Prostate gland (tissue), 1 donor: ENCODE results near the gene RSL1D1.

Source experiments
- POLR2A ChIP-seq: fragments of 450-650 bp; IDR thresholded peaks from one replicate; pipeline ENCODE4 v1.6.1; 2016; ENCODE audit warnings: antibody characterized with exemption, mild to moderate bottlenecking
- POLR2AphosphoS5 ChIP-seq: sonication (generic); formaldehyde crosslinking; IDR thresholded peaks from one replicate; pipeline ENCODE4 v1.6.1; 2017; ENCODE audit warnings: antibody characterized with exemption

- TF ChIP-seq POLR2AphosphoS5: no peak
- no peak for TF ChIP-seq POLR2A
Measured at GRCh38 chr16:11828696-11829095, 22.6 kb downstream of the RSL1D1 start.
